ENCODE data around the gene ZFP1. TPM values are rescaled to one million over a fixed set of nuclear protein-coding genes. Genes with fewer than 3 reads are reported as not detected.
A peak's percentile ranks its signal among the peaks of the same experiment; 100 is the strongest.
"Not testable (repeated sequence)": the region's sequence is repeated elsewhere in the genome, so short reads cannot be mapped to it uniquely, and the experiment has no call there.

Gene ZFP1
- total RNA-seq, 1 donor from 2014 or later = 16.8 TPM

- ATAC-seq = no peak
- DNase-seq (ENCODE audit: low spot score) = no peak
Observed at GRCh38 chr16:75203096-75203495, 54.8 kb downstream of the ZFP1 start.

DNA sequence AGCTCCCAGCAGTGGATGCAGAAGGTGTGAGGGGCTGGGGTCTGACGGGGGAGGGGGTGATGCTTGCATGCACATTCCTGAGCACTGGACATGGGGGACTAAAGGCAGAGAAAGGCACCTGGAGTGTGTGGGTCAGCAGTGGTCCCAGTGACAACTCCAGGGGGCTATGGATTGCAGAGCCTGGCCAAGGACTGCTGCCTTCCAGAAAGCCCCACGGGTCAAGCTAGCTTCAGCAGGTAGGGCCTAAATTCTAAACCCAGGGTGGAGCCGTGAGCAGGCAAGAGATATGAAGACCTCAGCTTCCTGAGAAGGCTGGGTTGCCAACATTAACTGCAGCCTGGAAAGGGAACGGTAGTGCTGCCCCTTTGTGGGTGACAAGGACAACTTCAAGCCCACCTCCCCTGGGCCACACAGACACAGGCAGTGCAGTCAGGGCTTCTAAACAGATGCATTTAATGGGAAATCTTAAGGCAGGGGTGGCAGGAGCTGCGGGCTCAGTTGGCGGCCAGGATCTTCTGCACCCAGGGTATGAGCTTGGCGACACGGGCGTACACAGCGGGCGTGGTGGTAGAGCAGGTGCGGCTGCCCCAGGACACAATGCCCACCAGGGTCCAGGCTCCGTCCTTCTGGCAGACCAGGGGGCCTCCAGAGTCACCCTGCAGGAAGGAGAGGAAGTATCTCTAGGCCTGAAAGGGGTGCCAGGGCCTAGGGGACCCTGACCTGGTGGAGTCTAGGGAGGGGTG is 55.5 kb downstream of the ZFP1 start:
- no peak for ATAC-seq
- DNase-seq (ENCODE audit: low spot score) = no peak

DNA sequence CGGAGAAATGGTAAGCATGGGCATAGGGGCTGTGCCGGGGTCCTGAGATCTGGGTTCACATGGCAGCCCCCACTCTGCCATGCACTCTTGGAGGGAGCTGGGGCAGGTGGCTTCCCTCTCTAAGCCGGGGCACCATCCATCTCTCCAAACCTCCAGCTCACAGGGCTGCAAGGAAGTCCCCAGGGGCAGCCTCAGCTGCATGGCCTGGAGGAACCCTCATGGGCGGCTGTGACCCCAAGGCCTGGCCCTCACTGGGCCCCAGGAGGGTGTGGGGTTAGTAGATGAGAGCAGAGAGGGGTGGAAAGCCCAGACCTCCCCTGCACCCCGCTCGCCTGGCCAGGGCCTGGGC is 56.1 kb downstream of the ZFP1 start:
- peak; percentile 18 for ATAC-seq
- DNase-seq (ENCODE audit: low spot score) = no peak

DNA sequence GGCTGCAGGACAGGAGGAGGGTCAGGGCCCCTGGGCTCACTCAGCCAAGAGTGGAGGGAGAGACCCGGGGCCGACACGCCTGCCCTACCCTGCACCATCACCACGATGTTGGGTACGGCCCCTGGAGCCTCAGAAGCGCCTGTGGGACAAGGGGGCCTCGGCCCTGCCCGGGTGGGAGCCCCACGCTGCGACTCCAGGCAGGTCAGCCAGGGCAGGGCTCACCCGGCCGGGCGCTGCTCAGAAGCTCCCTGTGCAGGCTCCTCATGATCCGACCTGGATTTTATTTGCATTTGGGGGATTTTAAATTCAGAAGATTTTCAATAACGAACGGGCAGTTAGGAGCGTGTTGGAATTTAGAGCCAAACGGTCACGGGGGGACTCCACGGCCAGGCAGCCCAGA is 56.6 kb downstream of the ZFP1 start:
- peak; percentile 18 for ATAC-seq
- DNase-seq (ENCODE audit: low spot score) = not testable (repeated sequence)

DNA sequence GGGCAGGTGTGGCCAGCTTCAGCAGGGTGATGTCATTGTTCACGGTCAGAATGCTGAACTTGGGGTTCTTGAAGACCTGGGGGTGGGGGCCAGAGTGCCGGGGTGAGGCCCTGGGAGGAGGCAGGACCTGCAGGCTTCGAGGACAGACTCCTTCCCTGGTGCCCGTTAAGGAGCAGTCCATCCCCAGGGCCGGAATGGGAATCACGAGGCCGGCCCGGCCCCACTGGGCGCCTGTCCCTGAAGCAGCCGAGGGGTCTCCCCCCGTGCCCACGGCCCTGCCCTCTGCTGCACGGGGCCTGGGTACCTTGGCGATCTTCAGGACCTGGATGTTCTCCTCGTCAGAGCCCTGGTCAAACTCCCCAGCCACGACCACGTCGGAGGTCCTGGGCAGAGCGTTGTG is 57.1 kb downstream of the ZFP1 start:
- DNase-seq (ENCODE audit: low spot score) = not testable (repeated sequence)

GRCh38 chr16:75205961-75206748 is 57.8 kb downstream of the ZFP1 start:
- not testable (repeated sequence) for DNase-seq (ENCODE audit: low spot score); ATAC-seq

More for the DNA sequence above, 57.1 kb downstream of the ZFP1 start:
- not testable (repeated sequence) for ATAC-seq

DNA sequence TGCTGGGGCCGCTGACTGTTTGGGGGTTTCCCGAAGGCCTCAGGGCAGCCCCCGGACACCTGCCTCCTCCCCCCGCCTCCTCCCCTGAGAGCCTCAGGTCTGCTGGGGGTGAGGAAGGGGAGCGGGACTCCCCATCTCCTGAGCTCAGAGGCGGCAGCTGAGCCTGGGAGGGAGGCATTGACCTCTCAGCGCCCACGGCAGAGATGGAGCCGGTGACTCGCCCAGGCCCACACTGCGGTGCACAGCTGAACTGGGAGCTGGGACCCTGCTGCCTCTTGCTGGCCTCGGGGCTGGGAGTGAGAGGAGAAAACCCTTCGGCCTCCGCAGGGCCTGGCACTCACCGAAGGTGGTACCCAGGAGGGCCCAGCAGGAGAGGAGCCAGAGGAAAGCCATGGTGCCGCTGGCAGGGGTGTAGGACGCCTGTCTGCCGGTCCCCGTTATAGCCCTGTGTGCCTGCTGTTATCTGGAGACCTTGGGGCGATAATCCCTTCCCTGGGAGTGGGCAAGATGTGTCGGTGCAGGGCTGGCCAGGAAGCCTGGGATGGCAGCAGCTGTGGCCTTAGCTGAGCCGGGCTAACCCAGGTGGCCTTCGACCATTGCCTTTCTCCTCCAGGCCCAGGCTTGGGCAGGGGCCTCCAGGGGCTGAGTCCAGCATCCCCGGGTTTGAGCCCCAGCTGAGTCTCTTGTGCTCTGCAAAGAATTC is 58.6 kb downstream of the ZFP1 start, which contains the start of gene CTRB2:
TSS of gene CTRB2 (minus strand) at position 413 of the 703 bp plus-strand sequence. CDS start at position 393, 20 bp downstream.
- ATAC-seq (no peak), DNase-seq (ENCODE audit: low spot score) (no peak)

DNA sequence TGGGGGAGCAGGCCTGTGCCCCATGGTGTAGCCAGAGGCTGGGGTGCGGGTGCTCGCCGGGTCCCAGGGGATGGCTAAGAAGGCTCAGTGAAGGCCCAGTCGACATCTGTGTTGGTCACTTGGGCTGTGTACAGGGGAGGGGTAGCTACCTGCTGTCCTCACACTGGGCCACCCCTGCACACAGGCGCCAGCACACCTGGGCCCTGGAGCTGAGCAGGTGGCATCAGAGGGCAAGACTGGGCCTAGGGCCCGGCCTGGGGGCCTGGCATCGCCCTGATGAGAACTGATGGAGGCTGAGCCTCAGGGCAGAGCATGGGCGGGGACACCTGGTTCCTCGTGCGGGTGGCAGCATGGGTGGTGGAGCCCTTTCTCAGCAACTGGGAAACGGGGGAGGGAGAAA is 59.5 kb downstream of the ZFP1 start:
- DNase-seq (ENCODE audit: low spot score) = no peak
- ATAC-seq = no peak

- ATAC-seq = no peak
- no peak for DNase-seq (ENCODE audit: low spot score)
Observed at GRCh38 chr16:75208242-75208825, 60.0 kb downstream of the ZFP1 start.

DNA sequence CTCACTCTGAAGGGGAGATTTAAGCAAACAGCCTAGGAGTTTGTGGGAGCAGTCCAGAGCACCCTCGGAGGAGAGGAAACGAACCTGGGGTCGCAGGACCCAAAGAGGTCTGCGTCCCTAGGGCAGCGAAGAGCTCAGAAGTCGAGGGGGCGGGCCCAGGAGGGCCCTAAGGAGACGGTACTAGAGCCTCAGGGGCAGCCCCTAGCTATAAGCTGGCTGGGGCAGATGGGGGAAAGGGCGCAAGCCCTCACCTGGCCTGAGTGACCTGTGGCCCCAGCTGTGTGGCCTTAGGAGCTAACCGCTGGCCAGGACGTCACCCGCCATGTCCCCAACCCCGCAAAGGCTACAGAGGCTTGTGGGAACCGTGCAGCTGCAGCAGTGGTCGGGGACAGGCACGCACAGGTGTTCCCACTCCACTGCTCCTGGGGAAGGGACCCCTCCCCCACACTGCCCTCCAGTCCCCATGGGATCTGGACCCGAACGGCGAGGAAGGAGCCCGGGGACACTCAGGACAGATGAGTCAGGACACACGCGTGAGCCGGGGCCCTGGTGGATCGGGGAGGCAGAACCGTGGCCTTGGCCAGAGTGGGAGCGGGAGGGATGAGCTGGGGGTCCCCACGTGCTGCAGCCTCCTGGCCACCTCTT is 60.7 kb downstream of the ZFP1 start:
- DNase-seq (ENCODE audit: low spot score) = no peak
- ATAC-seq = no peak

DNA sequence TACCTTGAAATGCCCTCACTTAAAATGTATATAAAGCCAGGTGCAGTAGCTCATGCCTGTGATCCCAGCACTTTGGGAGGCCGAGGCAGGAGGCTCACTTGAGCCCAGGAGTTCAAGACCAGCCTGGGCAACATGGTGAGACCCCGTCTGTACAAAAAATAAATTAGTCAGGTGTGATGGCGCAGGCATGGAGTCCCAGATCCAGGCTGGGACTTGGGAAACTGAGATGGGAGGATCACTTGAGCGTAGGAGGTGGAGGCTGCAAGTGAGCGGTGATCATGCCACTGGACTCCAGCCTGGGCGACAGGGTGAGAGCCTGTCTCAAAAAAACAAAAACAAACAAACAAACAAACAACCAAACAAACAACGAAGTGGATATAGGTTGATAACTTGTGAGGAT is 61.2 kb downstream of the ZFP1 start:
- ATAC-seq; DNase-seq (ENCODE audit: low spot score): not testable (repeated sequence)

DNA sequence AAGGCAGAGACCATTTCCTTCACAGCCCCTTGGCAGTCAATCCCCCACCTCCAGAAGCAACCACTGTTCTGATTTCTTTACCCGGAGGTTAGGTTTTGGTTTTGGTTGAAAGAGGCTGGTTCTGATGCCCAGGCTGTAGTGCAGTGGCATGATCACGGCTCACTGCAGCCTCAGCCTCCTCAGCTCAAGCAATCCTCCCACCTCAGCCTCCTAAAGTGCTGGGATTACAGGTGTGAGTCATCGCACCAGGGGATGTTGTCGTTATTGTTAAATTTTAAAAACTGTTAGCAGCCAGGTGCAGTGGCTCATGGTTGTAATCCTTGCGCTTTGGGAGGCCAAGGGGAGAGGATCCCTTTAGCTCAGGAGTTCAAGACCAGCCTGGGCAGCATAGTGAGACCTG is 61.6 kb downstream of the ZFP1 start:
- DNase-seq (ENCODE audit: low spot score) (no peak), ATAC-seq (no peak)

GRCh38 chr16:75211286-75211685 is 63.0 kb downstream of the ZFP1 start:
- not testable (repeated sequence) for DNase-seq (ENCODE audit: low spot score)

GRCh38 chr16:75216127-75216526 is 67.8 kb downstream of the ZFP1 start:
- DNase-seq (ENCODE audit: low spot score) = no peak
- ATAC-seq = peak; percentile 22

More at GRCh38 chr16:75211286-75211685, 63.0 kb downstream of the ZFP1 start:
- ATAC-seq = not testable (repeated sequence)

DNA sequence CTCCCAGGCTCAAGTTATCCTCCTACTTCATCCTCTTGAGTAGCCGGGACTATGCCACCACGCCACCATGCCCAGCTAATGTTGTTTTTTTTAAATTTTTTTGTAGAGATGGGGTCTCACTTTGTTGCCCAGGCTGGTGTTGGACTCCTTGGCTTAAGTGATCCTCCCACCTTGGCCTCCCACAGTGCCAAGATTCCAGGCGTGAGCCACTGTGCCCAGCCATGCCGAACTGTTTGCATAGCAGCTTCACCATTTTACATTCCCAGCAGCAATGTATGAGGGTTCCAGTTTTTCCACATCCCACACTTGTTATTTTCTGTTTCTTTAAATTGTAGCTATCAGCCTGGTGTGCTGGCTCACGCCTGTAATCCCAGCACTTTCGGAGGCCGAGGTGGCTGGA is 68.3 kb downstream of the ZFP1 start:
- ATAC-seq (no peak), DNase-seq (ENCODE audit: low spot score) (no peak)

- no peak for DNase-seq (ENCODE audit: low spot score)
- no peak for ATAC-seq
Observed at GRCh38 chr16:75217389-75217851, 69.1 kb downstream of the ZFP1 start.

DNA sequence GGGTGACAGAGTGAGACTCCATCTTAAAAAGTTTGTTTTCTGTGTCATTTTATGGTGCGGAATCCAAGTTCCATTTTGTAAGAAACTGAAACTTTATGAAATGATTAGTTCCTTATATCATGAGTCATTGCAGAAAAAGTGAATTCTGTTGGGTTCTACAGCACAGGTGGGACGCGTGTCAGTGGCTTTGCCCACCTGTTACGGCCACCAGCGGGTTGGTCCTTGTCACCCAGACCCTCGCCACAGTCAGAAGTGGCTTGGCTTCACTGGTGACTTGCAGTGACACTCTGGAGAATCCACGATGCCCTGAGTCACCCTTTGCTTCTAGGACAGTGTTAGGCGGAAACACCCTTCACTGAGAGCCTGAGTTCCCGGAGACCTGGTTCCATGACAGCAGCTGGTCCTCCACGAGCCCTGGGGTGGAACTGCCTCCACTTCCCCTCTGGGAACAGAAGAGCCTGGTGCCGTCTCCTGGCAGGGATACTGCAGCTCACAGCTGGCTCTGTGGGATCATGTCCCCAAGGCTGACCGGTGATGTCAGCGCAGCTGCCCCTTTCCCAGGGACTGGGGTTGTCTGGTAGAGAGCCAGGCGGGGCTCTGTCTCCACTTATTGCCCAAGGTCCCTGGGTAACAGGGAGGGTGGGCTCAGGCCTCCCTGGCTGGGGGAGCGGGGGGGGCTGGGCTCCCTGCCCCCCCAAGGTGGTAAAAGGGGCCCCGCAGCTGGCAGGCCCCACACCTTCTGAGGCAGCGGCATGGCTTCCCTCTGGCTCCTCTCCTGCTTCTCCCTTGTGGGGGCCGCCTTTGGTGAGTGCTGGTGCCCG is 70.1 kb downstream of the ZFP1 start, which contains the start of gene CTRB1:
TSS of gene CTRB1 (plus strand) at position 733 of the 821 bp plus-strand sequence. CDS start at position 753, 20 bp downstream.
- no peak for ATAC-seq
- DNase-seq (ENCODE audit: low spot score) = no peak

DNA sequence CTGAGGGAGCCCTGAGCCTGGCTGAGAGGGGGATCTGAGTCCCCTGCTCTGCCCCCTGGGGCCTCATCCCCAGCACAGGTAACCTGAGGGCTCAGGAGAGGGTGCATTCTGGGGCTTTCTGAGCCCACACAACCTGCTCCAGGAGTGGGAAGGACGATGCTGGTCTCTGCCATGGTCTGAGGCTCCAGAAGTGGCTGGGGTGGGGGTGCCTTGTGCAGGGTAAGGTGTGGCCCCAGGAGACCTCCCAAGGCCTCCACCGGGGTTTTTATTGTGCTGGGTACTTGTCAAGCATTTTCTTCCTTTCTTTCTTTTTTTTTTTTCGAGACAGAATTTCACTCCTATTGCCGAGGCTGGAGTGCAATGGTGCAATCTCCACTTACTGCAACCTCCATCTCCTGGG is 70.8 kb downstream of the ZFP1 start:
- ATAC-seq (no peak), DNase-seq (ENCODE audit: low spot score) (no peak)

- DNase-seq (ENCODE audit: low spot score) = no peak
- no peak for ATAC-seq
Observed at GRCh38 chr16:75219838-75220237, 71.5 kb downstream of the ZFP1 start.
